ENCODE measurements around the gene VSTM2L. TPM values are rescaled to one million over a fixed set of nuclear protein-coding genes. Genes with fewer than 3 reads are reported as not detected.

The VSTM2L gene
- total RNA-seq, 1 donor from 2014 or later = 14.1 TPM

DNA sequence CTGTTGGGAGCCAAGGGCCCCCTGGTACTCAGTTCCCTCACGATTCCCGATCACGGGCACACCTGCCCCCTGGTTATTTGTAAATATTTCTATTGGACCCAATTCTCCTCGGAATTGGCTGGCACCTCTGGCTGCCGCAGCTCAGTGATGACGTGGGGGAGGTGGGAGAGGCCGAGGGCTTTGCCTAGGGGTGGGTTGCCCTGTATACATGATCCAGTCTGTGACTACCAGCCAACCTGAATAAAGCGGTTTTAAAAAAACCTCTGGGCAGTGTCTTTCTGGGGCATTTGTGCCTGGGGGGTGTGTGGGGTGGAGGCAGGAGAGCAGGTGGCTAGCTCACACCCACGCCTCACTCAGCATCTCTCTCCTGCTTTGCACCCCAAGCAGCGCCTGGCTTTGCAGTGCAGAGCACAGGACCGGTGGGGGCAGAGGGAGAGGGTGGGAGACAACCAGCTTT lies 42.2 kb downstream of the VSTM2L start:
- Histone ChIP-seq H3K4me3 (no peak overlapping the region), H3K36me3 (no peaks in the 10 kb centered on the region), H3K9me3 (no peaks in the 10 kb centered on the region), H3K27me3 (ENCODE audit: low read depth) (no peaks in the 10 kb centered on the region), H3K4me1 (no peaks in the 10 kb centered on the region), H3K27ac (no peak overlapping the region)
- ATAC-seq (no peak), DNase-seq (no peak)
- intact Hi-C loops (cut with DNase I) = no loop called here
- TF ChIP-seq CTCF (IDR thresholded peaks at IDR 0.05) = no peak

DNA sequence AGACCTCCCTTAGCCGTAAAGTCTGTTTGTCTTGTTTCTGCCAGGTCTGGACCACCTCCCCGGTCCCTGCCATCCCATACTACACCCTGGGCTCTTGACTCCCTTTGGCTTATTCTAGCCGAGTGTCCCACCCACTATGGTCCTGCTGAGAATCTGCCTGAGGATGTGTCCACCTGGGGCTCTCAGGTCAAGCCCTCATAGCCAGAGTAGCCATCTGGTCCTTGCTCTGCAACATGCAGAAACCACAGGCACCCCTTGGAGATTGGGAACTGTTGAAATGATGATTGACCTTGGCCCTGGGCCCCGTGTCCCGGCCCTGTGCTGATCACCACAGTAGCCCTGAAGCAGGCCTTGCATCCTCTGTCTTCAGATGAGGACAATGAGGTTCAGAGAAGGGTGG lies 44.0 kb downstream of the VSTM2L start:
- Histone ChIP-seq H3K27ac (no peak overlapping the region), H3K9me3 (no peaks in the 10 kb centered on the region), H3K4me3 (no peak overlapping the region), H3K27me3 (ENCODE audit: low read depth) (no peaks in the 10 kb centered on the region), H3K4me1 (no peaks in the 10 kb centered on the region), H3K36me3 (no peaks in the 10 kb centered on the region)
- no peak for DNase-seq
- no peak for ATAC-seq
- intact Hi-C loops (cut with DNase I) = no loop called here
- no peak for TF ChIP-seq CTCF (IDR thresholded peaks at IDR 0.05)

- Histone ChIP-seq H3K27ac (no peak overlapping the region), H3K9me3 (no peaks in the 10 kb centered on the region), H3K4me1 (no peaks in the 10 kb centered on the region), H3K36me3 (no peaks in the 10 kb centered on the region), H3K4me3 (no peak overlapping the region), H3K27me3 (ENCODE audit: low read depth) (no peaks in the 10 kb centered on the region)
- DNase-seq = no peak
- ATAC-seq = no peak
- no peak for TF ChIP-seq CTCF (IDR thresholded peaks at IDR 0.05)
- intact Hi-C loops (cut with DNase I) = no loop called here
Observed at GRCh38 chr20:37947943-37948342, 45.0 kb downstream of the VSTM2L start.

- Histone ChIP-seq H3K36me3 (no peaks in the 10 kb centered on the region), H3K4me1 (no peaks in the 10 kb centered on the region), H3K27me3 (ENCODE audit: low read depth) (no peaks in the 10 kb centered on the region), H3K27ac (no peak overlapping the region), H3K9me3 (no peaks in the 10 kb centered on the region), H3K4me3 (no peak overlapping the region)
- no peak for TF ChIP-seq CTCF (IDR thresholded peaks at IDR 0.05)
- DNase-seq = no peak
- intact Hi-C loops (cut with DNase I) = no loop called here
- no peak for ATAC-seq
Observed at GRCh38 chr20:37948956-37949355, 46.0 kb downstream of the VSTM2L start.

- Histone ChIP-seq H3K4me1 (no peaks in the 10 kb centered on the region), H3K4me3 (no peak overlapping the region), H3K36me3 (no peaks in the 10 kb centered on the region), H3K9me3 (no peaks in the 10 kb centered on the region), H3K27ac (no peak overlapping the region), H3K27me3 (ENCODE audit: low read depth) (no peaks in the 10 kb centered on the region)
- DNase-seq (no peak), ATAC-seq (no peak)
- no peak for TF ChIP-seq CTCF (IDR thresholded peaks at IDR 0.05)
- intact Hi-C loops (cut with DNase I) = no loop called here
Observed at GRCh38 chr20:37954190-37954589, 51.3 kb downstream of the VSTM2L start.

GRCh38 chr20:37954626-37955025 lies 51.7 kb downstream of the VSTM2L start:
- Histone ChIP-seq H3K27me3 (ENCODE audit: low read depth) (no peaks in the 10 kb centered on the region), H3K4me1 (no peaks in the 10 kb centered on the region), H3K4me3 (no peak overlapping the region), H3K27ac (no peak overlapping the region), H3K9me3 (no peaks in the 10 kb centered on the region), H3K36me3 (no peaks in the 10 kb centered on the region)
- intact Hi-C loops (cut with DNase I) = no loop called here
- ATAC-seq (no peak), DNase-seq (no peak)
- TF ChIP-seq CTCF (IDR thresholded peaks at IDR 0.05) = no peak

Measured in lower lobe of right lung (tissue), 2 donors.